GM21526 (cell line): ENCODE measurements around the gene ANKRD34A.

Experiments
- ATAC-seq: cut with Tn5 transposase; IDR thresholded peaks from one replicate; pipeline ENCODE4 v1.9.1; 2021; ENCODE audit warnings: moderate library complexity; ENCODE audit not compliant: unreplicated experiment, low FRiP score

ANKRD34A gene

DNA sequence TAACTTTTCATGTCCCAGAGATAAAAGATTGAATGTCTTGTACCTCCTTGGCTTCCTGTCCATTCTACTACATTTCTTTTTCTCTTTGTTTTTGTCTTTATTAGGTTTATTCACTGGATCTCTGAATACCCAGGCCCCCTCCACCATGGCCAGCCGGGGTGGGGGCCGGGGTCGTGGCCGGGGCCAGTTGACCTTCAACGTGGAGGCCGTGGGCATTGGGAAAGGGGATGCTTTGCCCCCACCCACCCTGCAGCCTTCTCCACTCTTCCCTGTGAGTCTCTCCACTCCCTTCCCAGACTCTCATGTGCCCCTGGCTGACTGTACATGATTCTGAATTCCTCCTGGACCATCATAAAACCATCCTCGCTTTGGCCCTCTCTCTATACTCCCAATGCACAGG is 10.3 kb upstream of the ANKRD34A start:
- no peak for ATAC-seq

DNA sequence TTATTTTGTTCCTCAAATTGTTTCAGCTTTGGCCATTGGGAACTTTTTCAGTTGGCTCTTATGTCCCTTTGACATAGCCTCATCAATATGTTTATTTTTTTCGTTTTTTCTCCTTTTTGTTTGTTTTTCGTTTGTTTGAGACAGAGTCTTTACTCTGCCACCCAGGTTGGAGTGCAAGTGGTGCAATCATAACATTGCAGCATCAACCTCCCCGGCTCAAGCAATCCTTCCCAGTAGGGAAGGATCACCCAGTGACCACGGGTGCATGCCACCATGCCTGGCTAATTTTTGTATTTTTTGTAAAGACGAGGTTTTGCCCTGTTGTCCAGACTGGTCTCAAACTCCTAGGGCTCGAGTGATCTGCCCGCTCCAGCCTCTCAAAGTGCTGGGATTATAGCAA is 8.2 kb upstream of the ANKRD34A start:
- ATAC-seq, result no peak

DNA sequence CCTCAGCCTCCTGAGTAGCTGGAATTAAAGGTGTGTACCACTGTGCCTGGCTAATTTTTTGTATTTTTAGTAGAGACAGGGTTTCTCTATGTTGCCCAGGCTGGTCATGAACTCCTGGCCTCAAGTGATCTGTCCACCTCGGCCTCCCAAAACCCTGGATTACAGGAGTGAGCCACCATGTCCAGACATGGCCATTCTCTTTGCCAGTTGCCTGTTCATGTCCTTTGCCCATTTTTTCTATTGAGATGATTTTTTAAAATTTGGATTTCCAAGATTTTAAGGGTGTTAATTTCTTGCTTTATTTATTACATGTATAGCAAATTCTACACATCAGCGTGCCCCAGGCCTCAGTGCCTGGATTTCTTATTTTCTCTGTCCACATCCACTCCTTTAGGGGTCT is 2.9 kb upstream of the ANKRD34A start:
- ATAC-seq, result no peak

DNA sequence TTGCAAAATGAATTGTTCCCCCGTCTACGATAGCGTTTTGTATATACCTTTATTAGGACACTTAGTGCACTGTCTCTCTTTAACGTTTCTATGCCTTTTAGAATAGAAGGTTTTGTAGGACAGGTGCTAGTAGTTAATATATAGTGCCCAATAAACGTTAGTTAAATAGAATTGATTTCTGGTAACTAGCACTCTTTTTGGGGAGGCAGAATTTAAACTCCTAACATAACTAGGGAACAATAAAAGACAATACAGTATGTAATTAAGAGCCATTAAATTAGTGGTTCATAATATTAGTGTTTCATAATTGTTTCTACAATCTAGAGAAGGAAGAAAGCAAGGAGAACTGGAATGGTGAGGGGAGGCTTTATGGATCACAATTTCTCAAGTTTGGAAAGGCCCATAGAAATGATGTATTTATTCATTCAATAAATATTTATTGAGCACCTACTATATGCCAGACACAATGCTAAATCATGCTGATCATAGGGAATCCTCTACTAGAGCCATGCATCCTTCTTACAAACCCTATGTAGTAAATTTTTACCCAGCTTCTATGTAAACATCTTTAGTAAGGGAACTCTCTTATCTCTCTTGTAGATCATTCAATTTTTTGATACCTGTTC is 857 bp upstream of the ANKRD34A start:
- ATAC-seq, result no peak

DNA sequence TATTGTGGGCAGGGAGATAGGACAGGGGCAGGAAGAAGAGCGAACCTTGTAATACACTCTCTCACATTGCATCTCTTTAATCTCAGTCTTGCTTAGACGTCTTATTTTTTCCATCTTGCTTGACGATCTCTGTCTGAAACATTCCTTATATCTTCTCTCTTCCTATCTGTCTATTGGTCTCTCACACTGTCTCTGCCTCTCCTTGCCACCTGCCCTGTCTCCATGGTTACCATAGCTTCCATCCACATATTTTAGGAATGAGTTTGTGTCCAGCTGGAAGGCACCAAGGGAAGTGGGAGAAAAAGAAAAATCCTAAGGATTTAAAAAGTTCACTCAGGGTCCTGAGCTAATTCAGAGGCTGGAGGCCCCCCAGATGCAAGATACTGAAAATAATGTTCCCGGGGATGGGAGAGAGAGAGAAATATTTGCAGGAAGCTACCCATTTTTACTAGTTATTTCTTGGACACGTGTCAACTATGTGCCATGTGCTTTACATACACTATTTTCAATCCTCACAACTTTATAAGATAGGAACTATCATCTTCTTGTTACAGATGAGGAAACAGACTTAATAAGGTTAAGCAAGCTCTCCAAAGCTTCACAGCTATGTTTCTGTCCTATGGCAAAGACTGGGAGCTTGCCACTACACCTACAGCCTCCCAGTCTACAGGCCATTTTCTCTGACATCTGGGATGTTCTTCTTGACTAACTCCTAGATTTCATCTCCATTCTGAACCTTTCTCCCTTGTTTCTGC is 933 bp downstream of the ANKRD34A start:
- ATAC-seq, result no peak

DNA sequence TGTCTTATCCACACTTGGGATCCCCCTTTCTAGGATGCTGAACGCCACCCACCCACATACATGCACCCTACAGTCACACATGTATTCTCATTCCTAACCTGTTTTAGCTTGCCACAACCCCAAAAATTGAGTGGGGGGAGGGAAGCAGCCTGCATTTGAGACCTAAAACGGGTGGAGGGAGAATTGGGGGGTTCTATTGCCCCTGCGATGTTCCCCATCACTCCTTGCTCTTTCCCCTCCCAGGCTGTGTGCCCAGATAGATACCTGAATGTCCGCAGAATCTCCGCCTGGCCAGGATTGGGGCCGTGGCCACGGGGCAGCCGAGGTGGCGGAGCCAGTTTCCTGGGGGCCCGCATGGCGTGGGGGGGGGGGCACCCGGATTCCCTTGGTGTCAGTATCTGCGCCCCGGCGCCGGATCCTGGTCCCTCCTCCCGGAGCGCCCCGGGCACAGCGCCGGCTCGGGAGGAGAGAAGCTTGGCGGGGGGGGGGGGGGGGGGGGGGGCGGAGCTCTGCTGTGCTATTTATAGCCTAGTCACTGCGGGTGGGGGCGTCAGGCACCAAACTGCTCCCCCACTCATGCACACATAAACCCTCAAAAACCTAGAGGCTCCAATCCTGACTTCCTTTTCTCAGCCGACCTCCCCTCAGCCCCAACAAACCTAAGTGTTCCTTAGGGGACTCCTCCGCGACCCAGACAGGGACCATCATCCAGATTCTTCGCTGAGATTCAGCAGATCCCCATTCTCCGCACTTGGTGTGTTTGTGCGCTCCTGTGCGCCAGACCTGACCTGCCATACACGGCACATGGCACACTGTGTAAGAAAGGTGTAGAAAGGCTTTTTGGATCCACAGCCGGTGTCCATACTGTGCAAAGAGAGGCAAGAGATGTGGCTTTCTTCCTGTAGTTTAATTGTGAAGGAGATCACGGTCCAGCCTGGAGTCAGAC is 1.9 kb downstream of the ANKRD34A start:
- ATAC-seq, result no peak

DNA sequence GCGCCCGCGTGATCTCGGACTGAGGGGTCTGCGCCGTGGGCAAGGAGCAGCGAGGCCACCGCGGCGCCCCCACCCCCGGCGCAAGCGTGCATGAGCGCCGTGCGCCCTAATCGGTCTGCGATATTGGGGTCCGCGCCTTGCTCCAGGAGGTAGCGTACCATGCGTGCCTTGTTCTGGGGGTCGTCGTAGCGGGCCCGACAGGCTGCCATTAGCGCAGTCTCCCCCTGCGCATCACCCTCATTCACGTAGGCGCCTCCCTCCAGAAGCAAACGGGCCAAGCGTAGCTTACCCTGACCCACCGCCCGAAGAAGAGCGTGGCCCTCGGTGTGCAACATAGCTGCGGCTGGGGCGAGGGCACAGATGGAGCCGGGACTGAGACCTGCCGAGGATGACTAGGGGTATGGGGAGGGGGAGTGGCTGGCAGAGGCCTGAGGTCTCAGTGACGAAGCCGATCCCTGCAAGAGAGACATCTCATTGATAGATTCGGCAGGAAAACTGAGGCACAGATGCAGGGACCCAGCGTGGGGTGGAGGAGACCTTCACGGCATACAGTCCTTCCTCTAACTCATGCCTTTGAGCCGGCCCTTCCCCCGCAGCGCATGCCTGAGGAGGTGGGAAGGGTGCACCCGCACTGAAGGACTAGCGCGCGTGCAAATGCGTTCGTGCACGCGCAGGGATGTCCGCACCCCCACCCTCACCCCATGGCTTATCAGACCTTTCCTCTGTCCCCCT is 2.8 kb downstream of the ANKRD34A start:
- no peak for ATAC-seq

DNA sequence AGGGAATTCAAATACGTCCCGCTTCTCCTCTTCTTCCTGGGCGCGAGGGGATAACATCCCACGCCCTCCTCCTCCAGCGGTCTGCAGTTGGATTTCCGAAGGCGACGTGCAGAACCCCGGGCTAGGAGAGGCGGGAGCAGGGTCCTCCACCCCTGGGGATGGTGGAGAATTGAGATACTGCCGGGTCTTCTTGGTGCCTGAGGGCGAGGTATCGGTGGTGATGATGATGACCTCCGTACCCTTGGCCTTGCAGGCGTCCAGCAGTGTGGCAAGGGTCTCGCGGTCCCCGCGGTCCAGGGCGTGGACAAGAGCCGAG is 3.3 kb downstream of the ANKRD34A start:
- ATAC-seq, result no peak

DNA sequence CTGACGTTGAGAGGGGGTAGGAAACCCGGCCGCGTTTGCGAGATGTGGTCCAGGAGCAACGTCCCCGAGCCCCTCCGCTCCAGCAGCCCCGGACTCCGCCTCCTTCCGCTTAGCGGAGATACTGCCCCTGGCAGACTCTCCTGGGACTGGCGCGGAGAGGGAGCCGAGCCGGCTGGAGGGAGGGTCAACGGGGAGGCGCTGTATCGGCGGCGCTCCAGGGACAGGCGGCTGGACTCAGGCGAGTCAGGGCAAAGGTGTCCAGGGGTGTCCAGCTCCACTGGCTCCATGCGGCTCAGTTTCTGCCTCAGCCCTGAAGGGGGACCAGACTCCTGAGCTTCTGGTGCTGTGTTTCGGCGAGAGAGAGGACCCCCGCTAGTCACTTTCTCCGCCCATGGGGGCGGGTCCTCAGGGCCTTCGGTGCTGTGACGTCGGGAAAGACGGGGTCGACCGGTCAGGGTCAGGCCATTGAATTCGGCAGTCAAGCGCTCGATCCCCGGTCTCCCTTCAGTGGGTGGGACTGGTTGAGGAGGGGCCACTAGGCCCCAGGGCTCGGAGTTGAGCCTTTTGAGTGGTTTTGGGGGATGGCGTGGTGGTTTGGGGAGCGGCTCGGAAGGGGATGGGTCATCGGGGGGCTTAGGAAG is 3.8 kb downstream of the ANKRD34A start:
- ATAC-seq, result no peak

DNA sequence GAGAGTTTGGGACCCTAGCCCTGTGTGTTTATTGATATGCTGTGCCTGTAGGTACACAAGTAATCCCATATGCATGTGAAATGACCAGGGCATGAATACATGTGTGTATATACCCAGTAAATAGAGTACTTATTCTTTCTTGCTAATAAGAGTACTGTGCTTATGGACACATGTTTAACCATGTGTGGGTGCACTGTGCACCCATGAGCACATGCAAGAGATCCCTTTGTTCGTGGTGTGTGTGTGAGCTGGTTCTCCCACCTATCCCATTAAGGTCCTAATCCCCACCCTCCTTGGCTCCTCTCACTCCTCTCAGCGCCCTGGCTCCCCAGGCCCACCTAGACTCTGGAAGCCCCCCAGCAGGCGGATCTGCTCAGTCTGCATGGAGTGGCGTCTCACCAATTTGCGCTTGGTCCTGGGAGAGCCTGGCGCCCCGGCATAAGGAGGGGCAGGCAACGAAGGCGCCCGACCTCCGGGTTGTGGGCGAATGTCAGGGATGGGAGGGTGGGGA is 4.4 kb downstream of the ANKRD34A start:
- ATAC-seq, result no peak

DNA sequence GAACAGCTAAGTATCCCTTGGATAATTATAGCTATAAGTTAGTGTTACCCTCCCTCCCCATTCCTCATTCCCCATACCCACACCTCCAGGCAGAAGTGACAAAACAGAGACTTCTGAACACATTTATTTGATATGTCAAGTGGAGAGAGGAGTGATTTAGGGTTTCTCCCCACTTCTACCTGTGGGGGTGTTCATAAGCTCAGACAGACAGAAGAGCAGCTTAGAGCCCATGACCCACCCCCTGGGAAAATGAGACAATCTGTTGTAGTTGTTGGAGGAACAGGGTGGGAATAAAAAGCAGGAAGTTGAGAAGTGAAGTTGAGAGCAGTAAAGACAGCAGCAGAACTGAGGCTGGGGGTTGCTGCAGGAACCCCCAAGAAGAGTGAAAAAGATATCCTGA is 5.0 kb downstream of the ANKRD34A start:
- ATAC-seq, result no peak

DNA sequence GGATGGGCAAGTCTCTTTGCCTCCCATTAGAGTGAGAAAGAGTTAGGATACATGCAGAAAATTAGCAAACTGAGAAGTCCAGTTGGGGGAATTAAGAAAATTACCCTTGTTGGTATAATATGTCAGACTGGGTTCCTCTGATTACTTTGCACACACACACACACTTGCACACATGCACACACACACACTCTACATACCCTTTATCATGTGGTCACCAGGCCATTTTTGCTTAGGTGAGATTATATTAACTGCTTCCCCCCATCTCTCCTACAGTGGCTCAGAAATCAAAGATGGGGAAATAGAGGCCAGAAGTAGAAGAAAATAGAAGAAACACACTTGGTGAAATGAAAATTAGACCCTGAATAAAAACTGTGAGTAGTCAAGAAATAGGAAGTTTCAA is 5.6 kb downstream of the ANKRD34A start:
- ATAC-seq, result no peak

DNA sequence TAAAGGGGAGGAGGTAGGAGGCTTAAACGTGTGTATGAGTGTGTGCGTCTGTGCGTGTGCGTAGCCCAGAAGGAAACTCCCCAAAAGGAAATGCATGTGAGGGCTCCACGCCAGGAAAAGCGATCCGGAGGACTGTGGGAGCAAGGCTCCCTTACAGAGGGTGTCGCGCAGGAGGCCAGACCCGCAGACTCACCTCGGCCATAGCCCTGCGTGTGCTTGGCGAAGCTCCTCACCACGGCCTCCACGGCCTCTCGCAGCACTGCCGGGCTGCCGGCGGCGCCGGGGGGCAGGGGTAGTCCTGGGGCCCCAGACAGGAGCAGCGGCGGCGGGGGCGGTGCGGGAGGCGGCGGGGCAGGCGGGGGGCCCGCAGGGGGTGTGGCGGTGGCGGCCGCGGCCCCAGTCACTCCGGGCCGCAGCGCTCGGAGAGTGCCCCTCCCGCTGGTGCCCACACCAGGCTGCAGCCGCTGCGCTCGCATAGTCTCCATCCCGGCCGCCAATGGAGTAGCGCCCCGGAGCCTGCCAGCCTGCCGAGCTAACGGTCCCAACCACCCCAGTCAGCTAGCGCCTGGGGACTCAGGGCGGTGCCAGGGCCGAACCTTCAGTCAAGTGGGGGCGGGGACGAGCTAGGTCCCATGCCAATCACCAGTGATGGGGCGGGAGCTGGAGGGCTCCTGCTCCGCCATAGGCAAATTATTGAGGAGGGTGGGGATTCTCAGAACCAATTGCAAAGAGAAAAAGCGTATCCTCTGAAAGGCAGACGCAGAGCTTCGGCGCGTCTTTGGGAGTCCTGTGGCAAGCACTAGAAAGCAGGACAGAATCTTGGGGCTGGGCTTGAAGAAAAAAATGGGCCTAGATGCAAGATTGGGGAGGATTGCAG is 6.7 kb downstream of the ANKRD34A start, which contains the start of gene LIX1L:
LIX1L (minus strand) TSS at position 575 of the 877 bp plus-strand sequence; CDS start at position 485, 90 bp downstream.
- ATAC-seq, result peak; percentile 78

DNA sequence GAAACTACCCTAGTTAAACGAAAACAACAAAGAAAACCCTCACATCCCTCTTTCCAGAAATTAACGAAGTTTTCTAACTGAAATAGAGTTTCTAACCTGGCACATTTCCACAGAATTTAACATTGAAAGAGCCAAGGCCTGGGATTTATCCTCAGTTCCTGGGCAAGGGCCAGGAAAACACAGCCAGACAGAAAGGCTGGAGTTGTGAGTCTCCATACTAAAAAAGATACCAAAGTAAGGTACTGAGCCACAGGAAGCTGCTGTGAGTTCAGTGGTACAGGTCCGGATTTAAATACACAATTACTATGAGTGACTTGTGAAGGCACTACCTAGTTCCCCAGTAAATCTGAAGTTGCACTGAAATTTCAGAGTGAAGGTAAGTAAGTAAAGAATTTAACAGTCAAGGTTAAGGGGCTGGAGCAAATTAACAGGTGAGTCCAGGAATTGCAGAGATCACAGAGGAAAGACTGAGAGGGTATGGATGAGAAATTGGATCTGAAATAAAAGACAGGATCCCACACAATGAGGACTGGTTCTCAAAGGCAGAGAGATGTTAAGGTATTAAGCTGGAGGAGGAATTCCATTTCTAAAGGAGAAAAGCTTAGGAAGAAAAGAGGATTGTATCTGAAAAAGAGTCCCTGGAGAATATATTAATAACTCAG is 7.5 kb downstream of the ANKRD34A start:
- ATAC-seq, result no peak

DNA sequence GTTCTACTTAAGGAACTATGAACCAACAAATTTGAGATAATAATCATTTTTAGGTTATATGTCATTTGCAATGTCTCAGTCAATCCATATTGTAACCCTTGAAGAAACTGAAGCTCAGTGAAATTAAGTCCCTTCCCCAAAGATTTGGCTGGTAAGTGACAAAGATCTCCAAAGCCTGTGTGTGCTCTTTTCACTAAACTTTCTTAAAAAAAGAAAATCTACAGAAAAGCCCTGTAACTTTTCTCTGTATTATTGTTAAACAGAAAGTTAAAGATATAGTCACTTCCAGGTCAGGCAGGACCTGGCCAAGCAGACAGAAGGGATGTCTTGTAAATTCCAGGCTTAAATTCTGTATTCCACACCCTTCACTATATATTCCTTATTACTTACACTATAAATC is 8.0 kb downstream of the ANKRD34A start:
- no peak for ATAC-seq

DNA sequence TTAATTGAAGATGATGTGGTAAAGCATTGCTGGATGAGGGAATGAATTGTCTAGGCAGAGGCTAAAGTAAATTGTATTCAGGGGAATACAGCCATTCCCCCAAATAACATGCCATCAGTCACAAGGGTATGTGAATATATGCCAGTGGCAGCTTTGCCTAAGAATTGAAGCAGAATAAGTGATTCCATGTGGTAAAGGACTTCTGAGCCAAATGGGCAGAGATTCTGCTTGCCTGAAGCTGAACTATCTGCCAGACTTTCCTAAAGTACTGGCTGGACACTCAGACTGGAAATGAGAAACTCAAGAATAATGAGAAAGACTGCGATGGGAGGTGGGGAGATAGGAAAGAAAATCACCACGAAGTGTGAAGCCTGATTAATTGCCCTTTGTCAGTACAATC is 8.9 kb downstream of the ANKRD34A start:
- ATAC-seq, result no peak

DNA sequence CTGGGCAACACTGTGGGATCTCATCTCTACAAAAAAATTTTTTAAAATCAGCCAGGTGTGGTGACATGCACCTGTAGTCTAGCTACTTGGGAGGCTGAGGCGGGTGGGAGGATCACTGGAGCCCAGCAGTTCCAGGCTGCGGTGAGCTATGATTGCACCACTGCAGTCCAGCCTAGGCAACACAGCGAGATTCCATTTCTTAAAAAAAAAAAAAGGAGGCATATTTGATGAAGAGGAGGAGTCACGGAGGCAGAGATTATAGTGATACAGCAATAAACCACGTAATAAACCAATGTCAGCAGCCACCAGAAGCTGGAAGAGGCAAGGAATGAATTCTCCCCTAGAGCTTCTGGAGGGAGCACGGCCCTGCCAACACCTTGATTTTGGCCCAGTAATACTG is 10.5 kb downstream of the ANKRD34A start:
- no peak for ATAC-seq

DNA sequence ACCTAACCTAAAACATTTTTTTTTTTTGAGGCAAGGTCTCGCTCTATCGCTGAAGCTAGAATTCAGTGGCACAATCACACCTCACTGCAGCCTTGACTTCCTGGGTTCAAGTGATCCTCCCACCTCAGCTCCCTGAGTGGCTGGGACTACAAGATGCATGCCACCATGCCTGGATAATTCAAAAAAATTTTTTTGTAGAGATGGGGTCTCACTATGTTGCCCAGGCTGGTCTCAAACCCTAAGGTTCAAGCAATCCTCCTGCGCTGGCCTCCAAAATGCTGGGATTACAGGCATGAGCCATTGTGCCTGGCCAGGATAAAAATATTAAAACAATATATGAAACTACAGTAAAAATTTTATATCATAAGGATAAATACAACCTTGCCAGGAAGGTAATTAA is 11.5 kb downstream of the ANKRD34A start:
- no peak for ATAC-seq

DNA sequence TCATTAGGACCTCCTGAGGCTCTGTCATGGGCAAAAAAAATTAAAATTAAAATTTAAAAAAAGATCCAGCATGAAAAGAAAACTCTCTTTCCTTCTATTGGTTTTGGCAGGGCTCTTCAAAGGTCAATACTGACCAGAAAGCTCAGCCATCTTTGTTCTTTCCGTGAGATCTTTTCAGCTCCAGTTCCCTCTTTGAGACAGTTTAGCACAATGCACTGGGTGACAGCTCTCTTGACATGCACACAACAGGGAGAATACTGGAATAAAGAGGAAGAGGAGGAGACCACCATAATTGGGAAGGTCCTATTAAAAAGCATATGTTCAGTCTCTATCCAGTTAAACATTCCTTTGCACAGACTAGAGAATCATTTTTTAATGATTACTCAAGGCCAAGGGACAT is 12.8 kb downstream of the ANKRD34A start:
- no peak for ATAC-seq
